SK-N-SH treated with all-trans-retinoic acid at 6 μM for 48 hours (cell line): ENCODE measurements around the gene DLG2.

Experiments
- ATAC-seq: fragments of 200-7000 bp; cut with Tn5 transposase; 3 replicates; pipeline ENCODE4 v1.9.1; 2020; ENCODE audit warnings: mild to moderate bottlenecking, moderate library complexity
- BACH2 ChIP-seq: fragments of 250-450 bp; sonication (Bioruptor Pico); IDR thresholded peaks from 2 replicates; pipeline ENCODE4 v1.9.0; 2021; ENCODE audit warnings: mild to moderate bottlenecking, borderline replicate concordance
- CREB5 ChIP-seq: fragments of 250-450 bp; sonication (Bioruptor Pico); IDR thresholded peaks from 2 replicates; pipeline ENCODE4 v1.5.1; 2020; ENCODE audit warnings: low read depth, mild to moderate bottlenecking, moderate library complexity
- CSDC2 ChIP-seq: fragments of 250-450 bp; sonication (Bioruptor Pico); IDR thresholded peaks from 2 replicates; pipeline ENCODE4 v1.5.0; 2020; ENCODE audit warnings: mild to moderate bottlenecking, moderate library complexity
- CSRNP3 ChIP-seq: fragments of 250-450 bp; sonication (Bioruptor Pico); IDR thresholded peaks from 2 replicates; pipeline ENCODE4 v1.5.1; 2021; ENCODE audit warnings: mild to moderate bottlenecking, moderate library complexity
- ESRRG ChIP-seq: fragments of 250-450 bp; sonication (Bioruptor Pico); IDR thresholded peaks from 2 replicates; pipeline ENCODE4 v1.6.1; 2021; ENCODE audit warnings: mild to moderate bottlenecking
- GLIS3 ChIP-seq: fragments of 250-450 bp; sonication (Bioruptor Pico); IDR thresholded peaks from 2 replicates; pipeline ENCODE4 v1.5.0; 2020; ENCODE audit warnings: mild to moderate bottlenecking, moderate library complexity
- ISL1 ChIP-seq: fragments of 250-450 bp; sonication (Bioruptor Pico); IDR thresholded peaks from 2 replicates; pipeline ENCODE4 v2.1.2; 2022; ENCODE audit warnings: mild to moderate bottlenecking, moderate library complexity
- PATZ1 ChIP-seq: fragments of 250-450 bp; sonication (Bioruptor Pico); IDR thresholded peaks from 2 replicates; pipeline ENCODE4 v1.8.0; 2020; ENCODE audit warnings: mild to moderate bottlenecking, moderate library complexity, borderline replicate concordance
- POU6F1 ChIP-seq: fragments of 250-450 bp; sonication (Bioruptor Pico); IDR thresholded peaks from 2 replicates; pipeline ENCODE4 v1.8.0; 2021; ENCODE audit warnings: low read depth, mild to moderate bottlenecking, moderate library complexity, borderline replicate concordance
- PPARA ChIP-seq: fragments of 250-450 bp; sonication (Bioruptor Pico); IDR thresholded peaks from 2 replicates; pipeline ENCODE4 v1.5.0; 2020; ENCODE audit warnings: mild to moderate bottlenecking, borderline replicate concordance
- TCF4 ChIP-seq: fragments of 250-450 bp; sonication (Bioruptor Pico); IDR thresholded peaks from 2 replicates; pipeline ENCODE4 v1.8.0; 2021; ENCODE audit warnings: mild to moderate bottlenecking, moderate library complexity, borderline replicate concordance
- TOX ChIP-seq: fragments of 250-450 bp; sonication (Bioruptor Pico); IDR thresholded peaks from 2 replicates; pipeline ENCODE4 v1.8.0; 2021; ENCODE audit warnings: mild to moderate bottlenecking, moderate library complexity, borderline replicate concordance
- TSHZ2 ChIP-seq: fragments of 250-450 bp; sonication (Bioruptor Pico); IDR thresholded peaks from 2 replicates; pipeline ENCODE4 v1.5.0; 2020; ENCODE audit warnings: mild to moderate bottlenecking, moderate library complexity
- ZFP3 ChIP-seq: fragments of 250-450 bp; sonication (Bioruptor Pico); IDR thresholded peaks from 2 replicates; pipeline ENCODE4 v1.5.0; 2020; ENCODE audit warnings: mild to moderate bottlenecking, moderate library complexity
- ZFP30 ChIP-seq: fragments of 450-650 bp; formaldehyde crosslinking; IDR thresholded peaks from 2 replicates; pipeline ENCODE4 v1.5.0; 2022; ENCODE audit warnings: mild to moderate bottlenecking, moderate library complexity
- ZNF565 ChIP-seq: fragments of 450-650 bp; formaldehyde crosslinking; conservative IDR thresholded peaks from 2 replicates; pipeline ENCODE4 v1.5.0; 2020; ENCODE audit warnings: low read depth, mild to moderate bottlenecking, moderate library complexity
- ZNF70 ChIP-seq: fragments of 450-650 bp; formaldehyde crosslinking; IDR thresholded peaks from 2 replicates; pipeline ENCODE4 v1.5.0; 2020; ENCODE audit warnings: mild to moderate bottlenecking, moderate library complexity
- ZNF8 ChIP-seq: fragments of 450-650 bp; formaldehyde crosslinking; IDR thresholded peaks from 2 replicates; pipeline ENCODE4 v1.5.0; 2020; ENCODE audit warnings: mild to moderate bottlenecking, moderate library complexity

Gene DLG2

GRCh38 chr11:83611031-83611430 is 2016.1 kb downstream of the DLG2 start (continued):
- TF ChIP-seq TSHZ2 (CRISPR knock-in tag) = no peak
- TF ChIP-seq, all 23 proteins: peak for 0

- no peak for ATAC-seq
- no peak for TF ChIP-seq PPARA (CRISPR knock-in tag)
- no peak for TF ChIP-seq TOX (CRISPR knock-in tag)
- TF ChIP-seq ESRRG (CRISPR knock-in tag) = no peak
- no peak for TF ChIP-seq BACH2 (CRISPR knock-in tag)
These were observed 2018.0 kb downstream of the DLG2 start for GRCh38 chr11:83609191-83609590.

- ATAC-seq = no peak
- TF ChIP-seq ZNF70 (CRISPR knock-in tag) (peak; percentile 78), TCF4 (CRISPR knock-in tag) (peak; percentile 93), POU6F1 (no peak), TSHZ2 (CRISPR knock-in tag) (peak; percentile 84; the same call in 1 of the 2 replicates), GLIS3 (CRISPR knock-in tag) (no peak), ZNF8 (CRISPR knock-in tag) (peak; percentile 21; the same call in 1 of the 2 replicates)
These were observed 2018.6 kb downstream of the DLG2 start for GRCh38 chr11:83608571-83608970.

- ATAC-seq = no peak
- TF ChIP-seq ZFP3 (CRISPR knock-in tag) (no peak), POU6F1 (no peak), ISL1 (CRISPR knock-in tag) (no peak), TSHZ2 (CRISPR knock-in tag) (no peak), CREB5 (CRISPR knock-in tag) (no peak), BACH2 (CRISPR knock-in tag) (no peak), CSRNP3 (CRISPR knock-in tag) (no peak), ZFP30 (CRISPR knock-in tag) (no peak), ZNF565 (CRISPR knock-in tag) (no peak), PATZ1 (CRISPR knock-in tag) (no peak), CSDC2 (CRISPR knock-in tag) (no peak)
These were observed 2025.1 kb downstream of the DLG2 start for GRCh38 chr11:83601914-83602527.
